Nephron progenitor cell (in vitro differentiated cells): ENCODE results near the gene NKX2-2.
A peak's percentile ranks its signal among the peaks of the same experiment; 100 is the strongest.

Experiments used
- DNase-seq: peaks from one replicate; pipeline ENCODE4 v3.0.0; 2021
- H3K27ac Mint-ChIP-seq: 2 replicates; pipeline ENCODE4 v1.8.0; 2021; ENCODE audit warnings: mild to moderate bottlenecking, moderate library complexity, mixed read lengths
- H3K27me3 Mint-ChIP-seq: 2 replicates; pipeline ENCODE4 v1.8.0; 2021; ENCODE audit warnings: mild to moderate bottlenecking, low read depth, mixed read lengths; ENCODE audit not compliant: poor library complexity
- H3K36me3 Mint-ChIP-seq: 2 replicates; pipeline ENCODE4 v1.8.0; 2021; ENCODE audit warnings: low read depth, mixed read lengths
- H3K4me1 Mint-ChIP-seq: 2 replicates; pipeline ENCODE4 v1.8.0; 2021; ENCODE audit warnings: mixed read lengths
- H3K4me3 Mint-ChIP-seq: 2 replicates; pipeline ENCODE4 v1.8.0; 2021; ENCODE audit warnings: mild to moderate bottlenecking, moderate library complexity, mixed read lengths
- H3K9me3 Mint-ChIP-seq: 2 replicates; pipeline ENCODE4 v1.8.0; 2021; ENCODE audit warnings: mild to moderate bottlenecking, moderate library complexity, mixed read lengths
- TF ChIP-seq, protein P1 (sequence below): fragments of 200-600 bp; sonication (generic); IDR thresholded peaks from 2 replicates; pipeline ENCODE4 v1.5.0; 2021; ENCODE audit warnings: antibody characterized with exemption

NKX2-2 gene

DNA sequence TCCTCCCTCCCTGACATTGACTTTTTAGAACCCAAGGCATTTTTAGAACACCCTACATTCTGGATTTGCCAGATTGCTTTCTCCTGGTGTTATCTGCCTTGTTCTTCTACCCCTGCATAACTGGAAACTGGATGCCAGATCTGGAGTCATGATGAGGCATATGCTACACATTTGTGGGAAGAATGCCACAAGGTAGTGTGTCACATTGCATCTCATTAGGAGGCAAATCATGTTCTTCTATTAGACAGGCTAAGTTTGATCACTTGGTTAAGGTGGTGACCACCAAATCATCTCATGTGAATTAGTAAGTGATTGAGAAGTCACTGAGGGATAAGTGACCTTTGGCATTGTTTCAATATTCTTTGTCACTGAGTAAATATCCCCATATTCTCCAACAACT lies 12.9 kb upstream of the NKX2-2 start:
- Mint-ChIP-seq H3K4me1 (peaks cover 7% of the 10 kb centered on the region), H3K9me3 (peaks cover 4% of the 10 kb centered on the region), H3K27me3 (peaks cover 95% of the 10 kb centered on the region), H3K27ac (no peak overlapping the region), H3K36me3 (no peaks in the 10 kb centered on the region), H3K4me3 (no peak overlapping the region)
- DNase-seq: no peak
- TF ChIP-seq, protein P1, sequence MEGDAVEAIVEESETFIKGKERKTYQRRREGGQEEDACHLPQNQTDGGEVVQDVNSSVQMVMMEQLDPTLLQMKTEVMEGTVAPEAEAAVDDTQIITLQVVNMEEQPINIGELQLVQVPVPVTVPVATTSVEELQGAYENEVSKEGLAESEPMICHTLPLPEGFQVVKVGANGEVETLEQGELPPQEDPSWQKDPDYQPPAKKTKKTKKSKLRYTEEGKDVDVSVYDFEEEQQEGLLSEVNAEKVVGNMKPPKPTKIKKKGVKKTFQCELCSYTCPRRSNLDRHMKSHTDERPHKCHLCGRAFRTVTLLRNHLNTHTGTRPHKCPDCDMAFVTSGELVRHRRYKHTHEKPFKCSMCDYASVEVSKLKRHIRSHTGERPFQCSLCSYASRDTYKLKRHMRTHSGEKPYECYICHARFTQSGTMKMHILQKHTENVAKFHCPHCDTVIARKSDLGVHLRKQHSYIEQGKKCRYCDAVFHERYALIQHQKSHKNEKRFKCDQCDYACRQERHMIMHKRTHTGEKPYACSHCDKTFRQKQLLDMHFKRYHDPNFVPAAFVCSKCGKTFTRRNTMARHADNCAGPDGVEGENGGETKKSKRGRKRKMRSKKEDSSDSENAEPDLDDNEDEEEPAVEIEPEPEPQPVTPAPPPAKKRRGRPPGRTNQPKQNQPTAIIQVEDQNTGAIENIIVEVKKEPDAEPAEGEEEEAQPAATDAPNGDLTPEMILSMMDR: no peak

DNA sequence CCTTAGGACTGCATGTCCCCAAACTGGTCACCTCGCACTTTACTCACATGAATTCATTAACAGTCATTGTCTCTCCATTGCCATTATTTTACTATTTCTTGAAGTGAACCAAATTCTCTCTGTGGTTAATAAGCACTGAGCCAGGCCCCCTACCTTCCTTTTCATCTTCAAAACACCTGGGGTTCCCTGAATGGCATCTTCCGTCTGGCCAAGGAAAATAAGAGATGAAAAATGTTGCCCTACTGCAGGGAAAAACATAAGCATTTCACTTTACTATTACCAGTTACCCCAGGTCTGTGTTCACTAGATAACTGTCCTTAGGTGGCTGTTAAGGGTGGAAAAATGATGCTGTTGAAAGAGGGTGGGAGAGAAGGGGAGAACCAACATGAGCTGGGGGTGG lies 10.0 kb upstream of the NKX2-2 start:
- no peak for DNase-seq
- peaks cover 18% of the 10 kb centered on the region for H3K4me1 Mint-ChIP-seq
- TF ChIP-seq, protein P1: no peak
- H3K27ac Mint-ChIP-seq: no peak overlapping the region
- H3K36me3 Mint-ChIP-seq: no peaks in the 10 kb centered on the region
- H3K4me3 Mint-ChIP-seq: no peak overlapping the region
- H3K9me3 Mint-ChIP-seq: peaks cover 4% of the 10 kb centered on the region
- peaks cover 98% of the 10 kb centered on the region for H3K27me3 Mint-ChIP-seq

DNA sequence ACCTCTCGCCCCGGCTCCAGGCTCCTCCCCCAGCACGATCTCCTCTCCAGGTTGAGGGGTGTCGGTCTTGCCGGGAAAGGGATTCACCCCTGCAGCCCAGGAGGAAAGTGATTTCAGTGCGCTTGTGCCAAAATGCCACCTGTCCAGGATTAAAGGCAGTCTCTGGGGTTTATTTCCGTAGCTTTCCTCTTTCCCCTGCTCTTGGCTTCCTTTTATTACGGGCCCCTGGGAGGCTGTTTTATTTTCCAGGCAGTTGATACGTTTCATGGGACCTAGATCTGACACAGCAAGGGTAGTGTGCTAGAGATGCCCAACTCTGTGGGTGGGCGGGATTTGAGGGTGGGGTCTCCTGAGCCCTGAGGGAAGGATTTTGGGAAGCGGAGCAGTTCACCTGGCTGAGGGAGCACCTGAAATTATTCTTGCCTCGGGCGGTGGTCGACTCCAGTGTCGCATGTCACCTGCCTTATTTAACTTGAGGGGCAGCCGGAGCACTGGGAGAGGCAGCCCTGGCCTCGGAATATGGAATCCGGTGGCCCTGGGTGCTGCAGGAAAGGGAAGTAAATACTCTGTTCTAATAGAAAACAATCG lies 9.5 kb upstream of the NKX2-2 start:
- peaks cover 18% of the 10 kb centered on the region for H3K4me1 Mint-ChIP-seq
- DNase-seq: no peak
- H3K27me3 Mint-ChIP-seq: peaks cover 98% of the 10 kb centered on the region
- peaks cover 4% of the 10 kb centered on the region for H3K9me3 Mint-ChIP-seq
- no peaks in the 10 kb centered on the region for H3K36me3 Mint-ChIP-seq
- no peak overlapping the region for H3K27ac Mint-ChIP-seq
- TF ChIP-seq, protein P1: no peak
- H3K4me3 Mint-ChIP-seq: peak overlapping the region; percentile 68

DNA sequence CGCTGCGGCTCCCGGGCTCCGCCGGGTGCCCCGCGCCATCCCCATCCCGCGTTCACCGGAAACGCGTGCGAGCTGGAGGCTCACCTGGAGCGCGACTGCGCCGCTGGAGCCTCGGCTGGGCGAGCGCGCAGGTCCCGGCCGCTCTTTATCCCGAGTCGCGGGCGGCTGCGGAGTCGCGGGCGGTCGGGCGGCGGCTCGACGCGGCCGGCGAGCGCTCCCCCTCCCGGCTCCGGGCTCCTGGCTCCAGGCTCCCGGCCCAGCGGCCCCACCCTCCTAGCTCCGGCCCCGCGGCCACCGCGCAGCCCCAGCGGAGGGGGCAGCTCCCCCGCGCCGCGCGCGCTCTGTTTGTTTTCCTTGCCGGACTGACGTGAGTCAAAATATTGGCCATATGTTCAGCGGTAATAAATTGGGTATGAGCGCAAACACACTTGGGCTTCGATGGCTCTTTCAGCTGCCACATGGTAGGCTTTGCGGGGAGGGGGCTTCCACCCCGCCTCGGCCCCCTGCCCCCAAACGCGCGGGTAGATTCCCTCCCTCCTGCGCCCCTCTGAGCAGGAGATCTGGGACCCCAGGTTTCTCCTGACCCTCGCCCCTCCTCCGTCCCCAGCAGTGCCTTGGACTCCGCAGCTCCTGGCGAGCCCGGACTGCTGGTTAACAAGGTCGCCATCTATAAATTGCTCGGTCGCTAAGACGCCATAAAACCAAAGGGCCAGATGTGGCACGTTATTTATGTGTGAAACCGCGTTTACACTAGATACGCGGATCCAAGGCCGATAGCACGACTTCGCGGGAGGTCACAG lies 8.8 kb upstream of the NKX2-2 start:
- TF ChIP-seq, protein P1: no peak
- Mint-ChIP-seq H3K4me3 (peak overlapping the region; percentile 68), H3K9me3 (peaks cover 4% of the 10 kb centered on the region), H3K4me1 (peaks cover 22% of the 10 kb centered on the region), H3K27ac (no peak overlapping the region), H3K36me3 (no peaks in the 10 kb centered on the region), H3K27me3 (peaks cover 98% of the 10 kb centered on the region)
- DNase-seq: peak; percentile 58

DNA sequence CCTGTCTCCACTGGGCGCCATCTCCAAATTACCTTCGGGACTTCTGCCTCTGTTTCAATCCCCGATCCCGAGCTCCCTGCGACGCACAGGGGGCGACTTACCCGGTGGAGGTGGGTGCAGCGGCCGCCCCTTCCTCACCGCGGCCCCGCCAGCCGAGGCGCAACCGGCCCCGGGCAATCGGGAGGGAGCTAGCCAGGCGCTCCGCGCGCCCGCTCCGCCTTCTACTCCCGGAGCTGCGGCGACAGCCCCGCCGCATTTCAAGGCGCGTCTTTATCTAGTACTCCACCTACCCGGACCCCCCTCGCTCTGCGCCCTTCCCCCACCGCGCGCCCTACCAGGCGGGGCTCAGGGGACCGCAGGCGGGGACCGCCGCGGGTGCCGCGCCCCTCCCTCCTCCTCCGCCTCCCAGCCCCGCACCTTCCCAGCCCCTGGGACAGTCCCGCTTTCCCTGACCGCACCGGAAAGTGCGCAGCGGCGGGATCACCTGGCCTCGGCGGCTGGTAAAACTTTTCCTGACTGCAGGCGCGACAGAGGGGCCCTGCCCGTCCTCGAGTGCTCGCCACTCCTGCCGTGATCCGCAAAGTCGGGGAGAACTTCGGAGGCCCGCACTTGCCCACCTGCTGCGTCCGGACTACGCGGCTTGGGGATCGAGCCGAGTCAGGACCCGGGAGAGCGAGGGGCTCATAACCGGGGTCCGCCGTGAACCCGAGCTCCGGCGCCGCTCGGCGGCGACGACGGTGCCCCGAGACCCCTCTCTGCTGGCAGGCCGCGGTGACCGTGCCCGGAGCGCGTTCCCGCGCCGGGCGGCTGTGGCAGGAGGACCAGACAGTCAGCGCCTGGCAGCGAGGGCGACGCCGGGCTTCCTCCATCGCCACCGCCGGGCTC lies 8.0 kb upstream of the NKX2-2 start:
- DNase-seq: peak; percentile 44
- TF ChIP-seq, protein P1: no peak
- Mint-ChIP-seq H3K9me3 (peaks cover 4% of the 10 kb centered on the region), H3K4me1 (peaks cover 30% of the 10 kb centered on the region), H3K4me3 (peak overlapping the region; percentile 47), H3K36me3 (no peaks in the 10 kb centered on the region), H3K27me3 (peaks cover 98% of the 10 kb centered on the region), H3K27ac (no peak overlapping the region)
